COLO668 (cell line): ENCODE measurements around the gene SNRNP25.
A peak's percentile ranks its signal among the peaks of the same experiment; 100 is the strongest.

Experiments
- DNase-seq: peaks from one replicate; lab custom pipeline; 2025; ENCODE audit not compliant: unreplicated experiment; lab: John Stamatoyannopoulos, UW

The SNRNP25 gene

GRCh38 chr16:62968-63391 is 9.4 kb downstream of the SNRNP25 start:
- DNase-seq, result no peak

DNA sequence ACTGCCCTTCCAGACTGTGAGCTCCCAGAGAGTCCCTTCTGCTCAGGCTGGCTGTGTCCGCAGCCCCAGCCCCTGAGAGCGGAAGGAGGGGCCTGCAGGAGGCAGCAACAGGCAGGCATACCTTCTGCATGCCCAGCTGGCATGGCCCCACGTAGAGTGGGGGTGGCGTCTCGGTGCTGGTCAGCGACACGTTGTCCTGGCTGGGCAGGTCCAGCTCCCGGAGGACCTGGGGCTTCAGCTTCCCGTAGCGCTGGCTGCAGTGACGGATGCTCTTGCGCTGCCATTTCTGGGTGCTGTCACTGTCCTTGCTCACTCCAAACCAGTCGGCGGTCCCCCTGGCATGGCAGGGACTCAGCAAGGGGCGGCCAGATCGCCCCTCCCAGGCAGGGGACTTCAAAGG is 9.8 kb downstream of the SNRNP25 start:
- no peak for DNase-seq

- peak; percentile 82 for DNase-seq
Measured at GRCh38 chr16:63998-64913, 10.6 kb downstream of the SNRNP25 start.

DNA sequence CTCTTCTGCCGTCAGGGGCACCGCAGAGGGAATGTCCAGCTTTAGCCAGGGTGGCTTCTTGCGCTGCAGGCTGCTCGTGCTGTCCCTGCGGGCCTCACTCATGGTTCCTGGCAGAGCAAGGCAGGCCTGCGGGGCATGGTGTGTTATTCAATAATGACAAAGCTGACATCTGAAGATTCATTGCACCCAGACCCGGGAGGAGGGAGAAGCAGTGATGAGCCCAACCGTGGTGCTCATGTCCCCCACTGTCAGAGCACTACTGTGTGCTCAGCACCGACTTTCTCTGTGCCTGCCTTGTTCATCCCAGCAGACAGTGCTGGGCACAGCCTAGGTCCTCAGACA is 11.3 kb downstream of the SNRNP25 start:
- DNase-seq, result no peak

DNA sequence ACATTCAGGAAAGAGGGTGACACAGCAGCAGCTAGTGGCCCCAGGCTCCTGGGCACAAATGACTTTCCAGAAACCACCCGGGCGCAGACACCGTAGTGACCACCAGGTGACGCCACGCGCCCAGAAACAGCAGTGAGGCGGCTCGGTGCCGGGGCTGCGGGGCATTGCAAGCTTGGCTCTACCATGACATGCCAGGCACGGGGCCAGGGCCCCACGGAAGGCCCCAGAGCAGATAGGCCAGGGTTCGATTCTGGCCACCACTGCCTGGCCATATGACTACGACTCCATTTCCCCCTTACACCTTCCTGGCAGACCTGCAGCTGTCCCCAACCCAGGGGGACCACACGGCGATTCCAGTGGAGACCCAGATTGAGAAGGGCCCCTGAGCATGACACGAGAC is 12.1 kb downstream of the SNRNP25 start:
- peak; percentile 88 for DNase-seq

- no peak for DNase-seq
Measured at GRCh38 chr16:66309-67182, 12.9 kb downstream of the SNRNP25 start.

- no peak for DNase-seq
Measured at GRCh38 chr16:67183-67791, 13.7 kb downstream of the SNRNP25 start.

GRCh38 chr16:67884-68789 is 14.5 kb downstream of the SNRNP25 start:
- no peak for DNase-seq

DNA sequence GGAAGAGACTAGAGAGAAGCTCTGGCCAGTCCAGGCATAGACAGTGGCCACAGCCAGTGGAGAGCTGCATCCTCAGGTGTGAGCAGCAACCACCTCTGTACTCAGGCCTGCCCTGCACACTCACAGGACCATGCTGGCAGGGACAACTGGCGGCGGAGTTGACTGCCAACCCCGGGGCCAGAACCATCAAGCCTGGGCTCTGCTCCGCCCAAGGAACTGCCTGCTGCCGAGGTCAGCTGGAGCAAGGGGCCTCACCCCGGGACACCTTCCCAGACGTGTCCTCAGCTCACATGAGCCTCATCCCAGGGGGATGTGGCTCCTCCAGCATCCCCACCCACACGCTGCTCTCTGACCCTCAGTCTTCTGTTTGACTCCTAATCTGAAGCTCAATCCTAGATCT is 15.6 kb downstream of the SNRNP25 start:
- DNase-seq, result no peak

GRCh38 chr16:71210-71539 is 17.5 kb downstream of the SNRNP25 start:
- no peak for DNase-seq

GRCh38 chr16:71540-72401 is 18.1 kb downstream of the SNRNP25 start:
- DNase-seq, result peak; percentile 61

GRCh38 chr16:72561-73548 is 19.2 kb downstream of the SNRNP25 start, which contains the start of gene RHBDF1:
RHBDF1 (minus strand) TSS chr16:72631; CDS start chr16:65015, 7,616 bp downstream.
- DNase-seq, result peak; percentile 14

- no peak for DNase-seq
Measured at GRCh38 chr16:74051-74746, 20.6 kb downstream of the SNRNP25 start.

- DNase-seq, result no peak
Measured at GRCh38 chr16:74747-75334, 21.2 kb downstream of the SNRNP25 start.

DNA sequence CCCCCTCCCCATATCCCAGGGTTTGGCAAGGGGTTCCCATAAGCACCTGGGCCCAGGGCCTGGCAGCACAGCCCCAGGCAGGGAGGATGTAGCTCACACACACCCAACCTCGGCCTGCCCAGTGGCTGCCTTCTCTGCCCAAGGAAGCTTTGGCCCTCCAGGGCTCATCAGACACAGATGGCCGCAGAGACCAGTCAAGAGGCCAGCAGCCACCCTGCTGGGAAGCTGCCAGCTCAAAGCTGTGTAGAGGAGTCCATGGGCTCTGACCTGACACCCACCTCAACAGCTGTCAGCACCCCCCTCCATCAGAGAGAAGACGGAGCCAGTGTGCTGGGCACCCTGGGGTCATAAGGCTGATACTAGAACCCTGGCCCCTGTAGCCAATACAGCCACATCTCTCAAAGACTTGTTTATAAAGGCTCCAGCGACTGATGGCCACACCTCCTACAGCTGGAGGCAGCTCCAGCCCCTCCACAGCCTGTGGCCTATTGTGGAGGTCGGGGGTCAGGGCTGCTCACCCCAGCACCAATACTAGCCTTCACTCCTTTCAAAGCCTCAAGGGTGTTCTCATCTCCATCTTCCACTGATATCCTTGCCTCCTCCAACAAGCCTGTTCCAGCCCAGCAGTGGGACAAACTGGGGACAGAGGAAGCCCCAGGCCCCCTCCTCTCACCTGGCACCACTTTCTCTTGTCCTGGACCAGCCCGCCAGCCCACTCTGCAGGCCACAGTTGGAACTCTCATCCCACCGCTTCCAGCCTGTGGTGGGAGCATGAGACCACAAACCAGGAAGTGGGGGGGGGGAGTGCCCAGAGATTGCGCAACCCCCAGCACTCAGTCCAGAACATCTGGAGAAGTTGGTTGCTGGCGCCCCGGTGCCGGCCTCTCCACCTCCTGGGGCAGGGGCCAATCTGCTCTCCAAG is 22.2 kb downstream of the SNRNP25 start:
- DNase-seq, result peak; percentile 17

GRCh38 chr16:76535-77272 is 23.1 kb downstream of the SNRNP25 start:
- DNase-seq, result peak; percentile 78
